Fibroblast of lung (primary cell): ENCODE results near the gene MICAL2.

Experiments used
- CTCF ChIP-seq, 2 donors: IDR thresholded peaks in 1 of 2; conservative IDR thresholded peaks in 1 of 2; 1 replicate in 1 of 2; 2 replicates in 1 of 2; pipeline ENCODE4 v1.5.1; 2011 to 2012; ENCODE audit warnings: low read length in 2 of 2, control low read depth in 1 of 2, inconsistent platforms in 1 of 2, low read depth in 1 of 2, mild to moderate bottlenecking in 1 of 2
- EZH2 ChIP-seq: IDR thresholded peaks from 2 replicates; pipeline ENCODE4 v1.5.1; 2012; ENCODE audit warnings: low read length, control low read depth, mild to moderate bottlenecking; ENCODE audit errors: missing control alignments

GRCh38 chr11:12266943-12267342, 156.6 kb downstream of the MICAL2 start:
- TF ChIP-seq CTCF (conservative IDR thresholded peaks at IDR 0.05 in 1 of 2, IDR thresholded peaks at IDR 0.05 in 1 of 2; ENCODE audit: low read depth in 1 of 2, low read length in 2 of 2) (no peak), EZH2 (no peak)
